Skeletal muscle cell (primary cell): ENCODE data around the gene LIMS1.
"Not testable (repeated sequence)": the region's sequence is repeated elsewhere in the genome, so short reads cannot be mapped to it uniquely, and the experiment has no call there.

Experiments
- DNase-seq: peaks from one replicate; pipeline ENCODE4 v3.0.0-alpha.2; 2010; ENCODE audit warnings: low read depth
- H3K4me3 ChIP-seq: 2 replicates; pipeline ENCODE4 v1.5.1; 2011; ENCODE audit warnings: low read depth, mild to moderate bottlenecking, control low read depth, low read length, moderate library complexity

LIMS1 gene

DNA sequence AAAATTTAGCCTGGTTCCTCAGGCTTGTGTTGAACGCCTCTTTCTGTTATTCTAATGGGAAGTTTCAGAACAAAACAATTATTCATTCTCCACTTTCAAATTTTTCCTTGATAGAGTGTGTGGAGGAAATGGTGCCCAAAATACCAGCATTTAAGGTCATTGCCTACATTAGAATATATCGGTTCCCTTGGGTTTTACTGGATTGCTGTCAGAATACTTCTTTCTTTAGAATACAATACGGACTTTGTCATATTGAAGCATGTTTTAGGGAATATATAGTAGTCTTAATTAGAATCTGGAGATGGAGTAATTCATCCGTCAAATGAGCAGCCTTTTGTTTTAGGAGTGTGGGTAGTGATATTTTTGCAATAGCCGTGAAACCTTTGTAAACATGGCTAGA is 13.3 kb downstream of the LIMS1 start:
- no peak for DNase-seq
- H3K4me3 ChIP-seq = no peak overlapping the region

DNA sequence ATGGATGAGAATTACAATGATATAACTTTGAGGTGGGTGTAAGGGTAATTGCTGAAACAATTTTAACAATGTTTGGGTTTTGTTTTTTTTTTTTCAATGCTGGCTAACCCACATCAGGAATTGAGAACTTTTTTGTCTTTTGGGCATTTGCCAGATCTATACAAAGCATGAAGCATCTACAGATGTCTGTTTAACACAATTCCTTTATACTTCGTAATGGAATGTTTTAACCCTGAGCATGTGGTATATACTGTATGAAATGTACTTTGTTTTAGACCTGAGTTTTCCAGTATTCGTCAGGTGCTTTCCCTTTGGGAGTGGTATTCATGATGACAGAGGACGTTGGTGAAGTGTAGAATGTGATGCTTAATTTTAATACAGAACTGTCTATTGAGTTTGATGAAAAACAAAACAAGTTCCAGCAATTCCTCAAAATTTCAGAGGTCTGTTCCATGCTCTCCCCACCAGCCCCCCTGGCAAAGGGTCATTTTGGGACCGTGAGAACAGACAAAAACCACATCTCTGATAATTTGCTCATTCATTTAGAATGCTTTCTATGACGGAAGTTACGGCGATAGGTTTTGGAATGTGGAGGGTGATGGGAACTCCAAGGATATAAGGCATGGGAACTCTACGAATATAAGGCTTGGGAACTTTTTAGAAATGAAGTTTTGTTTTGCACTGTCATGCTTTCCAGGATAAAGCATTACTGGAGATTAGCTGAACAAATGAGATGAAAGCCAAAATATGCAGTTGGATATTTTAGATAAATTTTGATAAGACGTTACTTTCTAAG is 14.1 kb downstream of the LIMS1 start:
- no peak for DNase-seq
- H3K4me3 ChIP-seq = no peak overlapping the region

DNA sequence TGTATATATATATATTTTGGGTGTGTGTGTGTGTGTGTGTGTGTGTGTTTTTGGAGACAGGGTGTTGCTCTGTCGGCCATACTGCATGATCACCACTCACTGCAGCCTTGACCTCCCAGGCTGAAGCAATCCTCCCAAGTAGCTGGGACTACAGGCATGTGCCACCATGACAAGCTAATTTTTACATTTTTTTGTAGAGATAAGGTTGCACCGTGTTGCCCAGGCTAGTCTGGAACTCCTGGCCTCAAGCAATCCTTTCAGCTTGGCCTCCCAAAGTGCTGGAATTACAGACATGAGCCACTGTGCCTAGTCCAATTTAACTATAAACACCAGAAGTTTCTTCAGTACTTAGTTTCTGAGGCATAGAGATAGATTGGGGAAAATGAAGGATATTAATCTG is 18.3 kb downstream of the LIMS1 start:
- H3K4me3 ChIP-seq = no peak overlapping the region

DNA sequence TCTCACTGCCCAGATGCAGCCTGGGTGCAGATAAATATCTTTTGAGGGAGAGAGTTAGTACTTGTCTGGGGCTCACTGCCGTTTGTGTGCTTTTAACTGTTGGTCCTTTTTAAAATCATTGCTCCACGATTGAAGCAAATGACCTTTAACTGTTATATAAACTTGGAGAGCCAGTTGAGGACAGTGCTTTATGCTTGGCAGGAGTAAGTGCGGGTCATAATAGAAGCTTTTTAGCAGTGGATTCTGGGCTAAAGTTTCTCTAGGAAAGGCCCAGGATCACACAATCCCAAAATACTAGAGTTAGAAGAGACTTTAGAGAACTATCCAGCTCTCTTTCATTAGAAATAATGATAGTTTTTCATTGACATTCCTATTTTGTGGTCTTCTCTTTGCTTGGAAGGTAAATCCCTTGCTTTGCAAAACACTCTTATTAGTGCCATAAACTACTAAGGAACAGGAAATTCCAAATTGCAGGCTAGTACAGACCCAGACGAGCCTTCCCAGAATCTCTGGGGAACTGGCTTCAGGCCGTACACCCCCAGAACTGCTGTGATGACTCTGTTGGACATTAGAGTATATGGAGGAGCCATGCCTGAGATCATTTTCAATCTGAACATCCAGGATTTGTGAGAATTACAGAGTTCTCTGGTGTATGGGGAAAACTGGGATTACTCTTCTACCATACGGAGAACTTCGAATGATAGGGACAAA is 19.1 kb downstream of the LIMS1 start:
- no peak for DNase-seq
- H3K4me3 ChIP-seq = no peak overlapping the region

More for the DNA sequence above, 18.3 kb downstream of the LIMS1 start:
- no peak for DNase-seq

DNA sequence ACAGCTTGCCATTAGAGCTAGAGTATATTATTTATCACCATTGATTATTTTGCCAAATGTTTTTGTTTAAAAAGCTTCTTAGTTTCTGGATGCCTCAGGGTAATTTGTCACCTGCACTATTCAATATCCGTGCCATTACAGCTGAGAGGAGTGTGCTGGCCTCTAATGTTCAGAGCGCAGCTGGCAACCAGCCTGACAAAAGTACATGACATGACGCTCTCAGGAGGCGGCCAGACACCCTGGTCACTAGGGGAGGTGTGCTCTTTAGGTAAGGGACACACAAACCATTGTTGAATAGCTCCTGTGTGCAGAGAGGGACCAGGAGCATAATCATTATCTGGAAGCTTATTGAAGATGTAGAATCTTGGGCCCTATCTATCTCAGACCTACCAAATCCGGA is 20.3 kb downstream of the LIMS1 start:
- no peak for DNase-seq
- no peak overlapping the region for H3K4me3 ChIP-seq

DNA sequence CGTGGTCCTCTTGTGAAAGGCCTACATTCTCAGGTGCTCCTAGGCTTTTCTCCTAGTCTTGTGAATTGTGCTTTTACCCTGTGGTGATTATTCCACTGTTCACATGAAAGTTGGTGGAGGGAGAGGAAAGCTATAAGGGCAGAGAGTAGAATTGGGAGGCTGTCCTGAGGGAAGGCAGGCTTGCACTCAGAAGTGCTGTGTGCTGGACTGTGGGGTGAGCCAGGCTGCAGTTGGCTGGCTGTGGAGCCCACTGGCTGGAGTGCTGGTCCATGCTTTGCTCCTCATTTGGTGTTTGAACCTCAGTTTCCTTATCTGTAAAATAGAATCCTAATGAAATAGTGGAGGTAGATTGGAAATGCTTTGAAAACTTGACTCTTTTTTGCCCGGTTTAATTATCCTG is 21.3 kb downstream of the LIMS1 start:
- no peak overlapping the region for H3K4me3 ChIP-seq
- no peak for DNase-seq

DNA sequence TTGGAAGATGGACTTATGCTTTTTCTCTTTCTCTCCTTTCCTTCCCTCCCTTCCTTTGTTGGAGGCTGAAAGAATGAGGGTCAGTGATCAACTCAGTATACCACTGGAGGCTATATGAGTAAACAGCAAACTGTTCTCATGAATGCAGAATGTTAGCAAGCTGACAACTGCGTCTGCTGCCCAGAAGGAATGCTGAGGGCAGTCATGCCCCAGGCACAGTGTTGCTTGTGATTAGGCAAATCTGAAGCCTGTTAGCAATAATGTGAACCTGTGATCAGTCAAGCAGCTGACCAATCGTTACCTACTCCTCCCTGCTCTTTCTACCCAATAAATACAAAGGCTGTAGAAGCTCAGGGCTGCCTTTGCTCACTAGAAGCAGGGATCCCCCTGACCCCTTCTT is 22.3 kb downstream of the LIMS1 start:
- DNase-seq, H3K4me3 ChIP-seq: not testable (repeated sequence)

DNA sequence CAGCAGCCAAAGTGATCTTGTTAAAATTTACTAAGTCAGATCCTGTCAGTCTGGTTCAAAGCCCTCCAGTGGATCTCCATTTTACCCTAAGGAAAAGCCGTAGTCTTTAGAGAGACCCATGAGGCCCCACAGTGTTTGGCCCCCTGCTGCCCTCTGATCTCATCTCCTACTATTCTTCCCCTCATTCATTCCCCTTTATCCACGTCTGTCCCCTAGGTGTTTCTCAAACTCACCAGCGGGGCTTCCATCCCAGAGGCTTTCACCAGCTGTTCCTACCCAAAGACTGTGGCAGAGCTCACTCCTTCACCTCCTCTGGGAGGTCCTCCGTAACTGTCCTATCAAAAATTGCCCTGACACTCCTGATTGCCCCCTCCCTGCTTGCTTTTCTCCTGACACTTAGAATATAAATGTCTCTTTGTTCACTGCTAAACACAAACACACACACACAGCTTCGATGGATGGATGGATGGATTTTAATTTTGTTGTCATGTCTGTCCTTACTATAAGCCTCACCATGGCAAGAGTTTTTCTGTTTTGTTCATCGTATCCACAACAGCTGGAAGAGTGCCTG is 26.1 kb downstream of the LIMS1 start:
- DNase-seq = no peak
- no peak overlapping the region for H3K4me3 ChIP-seq

DNA sequence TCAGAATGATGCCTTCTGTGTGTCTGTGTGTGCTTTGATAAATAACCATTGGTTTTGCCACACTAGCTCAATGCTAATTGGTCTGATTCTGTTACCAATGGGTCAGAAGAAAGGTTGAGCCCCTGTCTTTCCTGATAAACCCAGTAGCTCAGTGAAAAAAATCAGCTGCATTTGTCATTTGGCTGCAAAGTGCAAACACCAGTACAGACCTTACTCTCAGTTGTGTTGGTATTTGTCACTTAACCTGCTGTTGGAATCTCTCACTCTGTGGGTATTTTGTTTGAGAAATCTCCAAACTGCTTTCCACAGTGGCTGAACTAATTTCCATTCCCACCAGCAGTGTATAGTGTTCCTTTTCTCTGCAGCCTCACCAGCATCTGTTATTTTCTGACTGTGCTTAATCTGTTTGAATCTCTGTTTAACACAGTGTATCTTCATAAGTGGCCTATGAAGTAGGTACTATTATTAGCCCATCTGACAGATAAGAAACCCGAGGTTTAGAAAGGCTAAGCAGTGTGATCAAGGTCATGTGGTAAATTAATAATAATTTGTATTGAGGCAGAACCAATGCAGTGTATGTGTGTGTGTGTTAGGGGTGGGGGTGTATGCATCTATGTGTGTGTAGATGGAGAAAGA is 26.7 kb downstream of the LIMS1 start:
- no peak overlapping the region for H3K4me3 ChIP-seq
- DNase-seq = no peak

DNA sequence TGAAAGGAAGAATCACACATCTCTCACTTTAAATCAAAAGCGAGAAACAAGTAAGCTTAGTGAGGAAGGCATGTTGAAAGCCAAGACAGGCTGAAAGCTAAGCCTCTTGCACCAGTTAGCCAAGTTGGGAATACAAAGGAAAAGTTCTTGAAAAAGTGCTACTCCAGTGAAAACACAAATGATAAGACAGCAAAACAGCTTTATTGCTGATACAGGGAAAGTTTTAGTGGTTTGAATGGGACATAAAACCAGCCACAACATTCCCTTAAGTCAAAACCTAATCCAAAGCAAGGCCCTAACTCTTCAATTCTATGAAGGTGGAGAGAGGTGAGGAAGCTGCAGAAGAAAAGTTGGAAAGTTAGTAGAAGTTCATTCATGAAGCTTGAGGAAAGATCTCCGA is 28.0 kb downstream of the LIMS1 start:
- no peak for DNase-seq
- no peak overlapping the region for H3K4me3 ChIP-seq

DNA sequence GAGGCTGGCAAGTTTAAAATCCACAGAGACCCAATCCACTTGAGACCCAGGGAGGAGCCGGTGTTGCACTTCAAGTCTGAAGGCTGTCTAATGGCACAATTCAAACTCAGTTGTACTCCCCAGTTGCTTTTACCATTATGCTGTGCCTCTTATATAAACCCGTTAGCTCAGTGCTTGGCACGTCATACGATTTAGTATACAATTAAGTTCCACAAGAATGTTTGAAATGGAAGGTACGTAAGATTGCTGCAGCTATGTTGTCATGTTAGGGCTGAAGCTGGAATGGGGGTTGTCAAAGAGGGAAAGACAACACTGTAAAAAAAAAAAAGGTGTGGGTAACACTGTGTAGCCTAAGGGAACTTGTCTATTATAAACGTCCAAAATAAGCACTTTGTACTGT is 30.2 kb downstream of the LIMS1 start:
- DNase-seq = no peak
- H3K4me3 ChIP-seq = no peak overlapping the region

DNA sequence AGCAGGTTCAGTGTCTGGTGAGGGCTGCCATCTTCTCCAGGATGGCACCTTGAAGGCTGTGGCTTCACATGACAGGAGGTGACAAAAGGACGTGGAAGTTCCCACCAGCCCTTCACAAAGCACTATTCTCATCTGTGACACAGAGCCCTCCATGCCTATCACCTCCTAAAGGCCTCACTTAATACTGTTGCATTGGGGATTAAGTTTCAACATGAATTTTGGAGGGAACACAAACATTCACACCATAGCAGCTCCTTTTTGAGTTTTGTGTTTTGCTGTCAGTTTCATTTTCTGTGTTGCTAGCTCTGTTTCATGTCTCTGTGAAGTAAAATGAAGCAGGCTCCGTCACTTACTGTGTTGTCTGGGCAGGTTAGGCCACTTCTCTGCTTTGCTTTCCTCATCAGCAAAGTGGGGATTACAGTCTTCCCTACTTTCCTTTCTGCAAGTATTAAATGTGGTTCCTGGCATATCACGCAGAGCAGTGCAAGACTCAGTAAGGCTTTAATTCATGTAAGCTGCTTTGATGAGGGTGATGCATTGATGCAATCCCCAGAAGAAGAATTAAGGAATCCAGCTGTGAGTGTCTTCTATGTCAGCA is 31.6 kb downstream of the LIMS1 start:
- DNase-seq = no peak
- H3K4me3 ChIP-seq = no peak overlapping the region

DNA sequence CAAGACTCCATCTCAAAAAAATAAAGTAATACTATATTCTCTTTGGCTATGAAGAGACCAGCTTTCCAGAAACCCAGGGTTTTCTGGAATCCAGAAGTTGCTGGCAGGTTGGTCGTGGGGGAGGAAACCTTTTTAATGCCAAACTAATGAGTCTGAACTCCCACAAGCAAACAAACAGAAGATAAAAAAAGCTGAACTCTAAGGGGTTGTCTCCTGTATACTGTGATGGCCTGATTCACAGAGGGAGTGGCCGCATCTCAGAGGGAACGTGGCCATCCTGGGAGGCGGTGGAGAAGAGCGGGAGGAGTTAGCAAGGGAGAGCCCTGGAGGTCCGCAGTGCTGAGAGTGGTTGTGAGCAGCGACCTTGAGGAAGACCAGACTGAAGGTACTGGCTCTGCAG is 36.1 kb downstream of the LIMS1 start:
- DNase-seq = no peak
- H3K4me3 ChIP-seq = no peak overlapping the region

DNA sequence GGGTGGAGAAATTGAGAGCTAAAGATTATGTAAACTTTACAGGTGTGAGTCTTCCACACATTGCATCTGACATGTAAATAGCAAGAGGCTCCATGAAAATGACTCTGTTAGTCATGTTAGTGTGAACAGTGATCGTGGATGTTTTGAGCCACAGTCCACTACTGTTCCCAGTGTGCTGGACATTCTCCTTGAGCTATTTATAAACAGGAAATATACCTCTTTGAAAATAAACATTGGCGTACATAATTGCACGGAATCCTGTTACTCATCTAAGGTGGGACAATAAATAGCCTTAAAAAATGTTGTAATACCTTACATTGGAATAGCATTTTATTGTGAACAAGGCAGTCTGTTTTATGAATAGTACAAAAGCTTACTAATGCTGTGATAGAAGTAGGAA is 37.0 kb downstream of the LIMS1 start:
- H3K4me3 ChIP-seq = no peak overlapping the region
- no peak for DNase-seq

DNA sequence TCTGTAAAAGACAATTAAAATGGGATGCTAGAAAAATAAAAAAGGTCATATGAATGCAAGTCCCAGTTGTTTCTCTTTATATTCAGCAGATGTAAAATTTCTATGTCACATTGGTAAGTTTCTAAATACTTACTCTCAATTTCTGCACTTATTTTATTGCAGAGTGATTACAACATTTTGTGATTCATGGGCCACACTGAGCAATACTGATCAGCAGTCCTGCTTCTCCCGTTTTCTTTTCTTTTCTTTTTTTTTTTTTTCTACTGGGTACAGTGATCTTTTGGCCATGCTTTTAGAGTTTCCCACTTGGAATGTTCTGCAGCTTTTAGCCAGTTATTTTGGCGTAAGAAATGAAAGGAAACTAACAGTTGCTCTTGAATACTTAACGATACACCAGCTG is 38.8 kb downstream of the LIMS1 start:
- DNase-seq = no peak

DNA sequence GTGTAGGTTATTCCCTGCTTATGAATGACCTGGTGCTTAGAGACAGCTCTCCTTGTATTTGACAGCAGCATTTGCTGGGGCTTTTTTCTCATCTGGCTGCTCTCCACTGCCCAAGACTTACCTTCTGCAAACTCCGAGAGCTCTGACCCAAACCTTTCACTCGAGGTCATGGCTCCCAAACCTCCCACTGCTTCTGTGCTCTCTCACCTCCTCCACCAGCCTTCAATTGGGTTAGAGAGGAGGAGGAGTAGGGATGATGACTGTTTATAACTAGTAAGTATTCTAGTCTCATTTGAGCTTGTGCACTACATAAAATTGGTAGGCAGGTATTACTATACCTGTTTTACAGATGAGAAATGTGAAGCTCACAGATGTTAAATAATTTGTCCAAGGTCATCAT is 40.1 kb downstream of the LIMS1 start:
- no peak overlapping the region for H3K4me3 ChIP-seq
- DNase-seq = no peak

More for the DNA sequence above, 38.8 kb downstream of the LIMS1 start:
- no peak overlapping the region for H3K4me3 ChIP-seq

DNA sequence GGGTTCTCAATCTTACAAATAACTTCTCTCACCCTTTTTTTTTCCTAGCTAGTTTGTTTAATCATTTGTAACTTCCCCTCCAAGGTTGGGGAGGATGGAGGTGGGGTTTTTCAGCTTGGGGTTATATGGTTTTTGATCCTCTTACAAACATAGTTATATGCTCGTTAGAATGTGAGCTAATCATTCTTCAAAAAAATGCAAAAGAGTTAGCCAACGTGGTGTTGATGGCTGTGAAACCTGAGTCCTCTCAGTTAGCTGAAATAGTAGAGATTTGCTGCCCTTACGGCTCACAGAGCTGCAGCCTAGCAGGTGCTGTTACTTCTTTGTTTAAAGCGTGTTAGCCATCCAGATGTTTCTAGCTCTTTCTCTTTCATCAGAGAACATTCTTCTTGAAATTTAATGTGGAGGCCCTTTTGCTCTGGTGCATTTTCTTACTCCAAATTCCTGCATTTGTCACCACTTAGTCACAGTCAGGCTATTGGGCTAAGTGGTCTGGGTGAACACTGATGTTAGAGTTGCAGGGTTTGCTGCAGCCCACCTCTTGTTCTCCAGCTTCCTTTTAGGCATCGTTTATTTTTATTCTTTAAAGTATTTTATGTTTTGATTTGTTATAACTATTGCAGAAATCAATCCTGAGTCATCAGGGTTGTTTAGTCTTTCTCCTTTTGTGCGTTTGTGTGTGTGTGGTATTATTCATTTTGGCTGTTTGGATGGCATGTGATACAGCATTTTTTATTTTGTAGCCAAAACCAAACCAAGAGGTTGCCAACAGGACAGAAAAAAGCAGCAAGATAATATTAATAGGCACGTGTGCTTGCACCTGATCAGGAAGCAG is 41.1 kb downstream of the LIMS1 start:
- peak; percentile 57 for DNase-seq
- no peak overlapping the region for H3K4me3 ChIP-seq

DNA sequence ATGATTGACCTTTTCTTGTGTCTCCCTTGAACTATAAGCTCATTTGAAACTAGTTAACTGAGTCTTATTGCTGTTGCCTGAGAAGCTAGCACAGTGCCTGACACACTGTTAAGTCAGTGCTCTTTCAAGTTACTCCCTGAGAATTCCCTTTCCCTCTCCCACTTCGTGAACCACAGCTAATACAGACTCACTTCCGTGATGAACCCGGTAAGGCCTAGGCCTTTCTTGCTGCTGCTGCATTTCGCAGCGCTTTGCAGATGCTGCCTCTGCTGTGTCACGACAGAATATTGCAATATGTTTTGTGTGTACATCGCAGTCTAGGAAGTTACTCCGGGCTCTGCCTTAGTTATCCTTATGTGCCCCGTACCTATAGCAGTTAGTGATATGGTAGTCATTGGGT is 42.8 kb downstream of the LIMS1 start:
- no peak for DNase-seq
- no peak overlapping the region for H3K4me3 ChIP-seq

DNA sequence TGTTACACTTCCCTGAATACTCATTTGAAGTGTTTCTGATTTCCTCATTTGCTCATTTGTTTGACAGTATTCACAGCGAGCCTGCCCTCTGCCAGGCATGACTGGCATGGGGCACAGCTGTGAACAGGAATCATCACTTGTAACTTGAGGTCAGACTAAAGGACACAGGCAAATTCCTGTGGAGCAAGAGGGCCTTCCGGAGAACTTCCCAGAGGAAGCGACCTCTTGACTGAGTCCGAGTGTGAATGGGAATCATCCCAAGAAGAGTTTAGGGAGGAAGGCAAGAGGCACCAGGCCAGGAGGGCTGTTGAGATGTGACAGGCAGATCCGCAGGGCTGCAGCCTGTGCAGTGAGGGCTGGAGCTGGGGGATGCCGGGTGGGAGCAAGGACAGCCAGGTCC is 45.4 kb downstream of the LIMS1 start:
- DNase-seq = no peak
- H3K4me3 ChIP-seq = no peak overlapping the region
